HG03575 (cell line): ENCODE results near the gene FAU.

Experiments
- ATAC-seq: cut with Tn5 transposase; IDR thresholded peaks from one replicate; pipeline ENCODE4 v1.9.1; 2021; ENCODE audit not compliant: unreplicated experiment, insufficient number of reproducible peaks, low FRiP score; ENCODE audit errors: extremely low read depth

Gene FAU

DNA sequence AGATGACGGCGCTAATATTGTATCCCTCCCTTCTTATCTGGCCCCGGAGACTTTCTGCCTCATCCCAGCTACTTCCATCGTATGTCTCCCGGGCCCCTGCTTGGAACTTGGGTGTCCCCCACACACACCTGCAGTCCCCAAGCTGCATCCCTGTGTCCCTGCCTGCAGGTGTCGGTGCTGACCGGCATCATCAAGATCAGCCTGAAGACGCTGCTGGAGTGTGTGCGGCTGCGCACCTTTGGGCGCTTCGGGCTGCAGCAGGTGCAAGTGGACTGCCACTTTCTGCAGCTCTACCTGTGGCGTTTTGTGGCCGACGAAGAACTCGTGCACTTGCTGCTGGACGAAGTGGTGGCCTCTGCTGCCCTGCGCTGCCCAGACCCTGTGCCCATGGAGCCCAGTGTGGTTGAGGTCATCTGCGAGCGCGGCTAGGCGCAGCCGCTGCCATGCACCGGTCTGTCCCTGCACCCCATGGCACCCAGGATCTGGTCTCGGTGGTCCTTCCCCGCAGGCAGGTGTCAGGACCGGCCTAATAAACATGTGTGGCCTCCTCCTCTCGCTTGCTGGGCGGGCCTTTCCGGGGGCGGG lies 10.7 kb downstream of the FAU start:
- no peak for ATAC-seq

DNA sequence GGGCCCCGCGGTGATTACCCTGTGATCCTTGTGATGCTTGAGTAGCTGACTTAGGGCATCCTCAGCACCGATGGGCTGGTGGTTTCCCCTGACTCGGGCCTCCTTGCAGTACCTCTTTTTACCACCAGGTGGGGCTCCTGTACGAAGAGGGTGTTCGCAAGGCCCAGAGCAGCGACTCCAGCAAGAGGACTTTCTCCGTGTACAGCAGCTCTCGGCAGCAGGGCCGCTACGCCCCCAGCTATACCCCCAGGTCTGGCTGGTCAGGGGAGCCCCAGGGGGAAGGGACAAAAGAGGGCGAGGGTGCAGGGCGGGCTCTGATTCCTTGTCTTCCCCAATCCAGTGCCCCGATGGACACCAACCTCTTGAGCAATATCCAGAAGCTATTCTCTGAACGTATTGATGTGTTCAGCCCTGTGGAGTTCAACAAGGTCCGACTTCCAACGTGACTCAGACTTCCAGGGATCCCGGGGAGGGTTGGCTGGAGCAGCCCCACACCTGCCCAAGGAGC lies 11.5 kb downstream of the FAU start:
- ATAC-seq: no peak

DNA sequence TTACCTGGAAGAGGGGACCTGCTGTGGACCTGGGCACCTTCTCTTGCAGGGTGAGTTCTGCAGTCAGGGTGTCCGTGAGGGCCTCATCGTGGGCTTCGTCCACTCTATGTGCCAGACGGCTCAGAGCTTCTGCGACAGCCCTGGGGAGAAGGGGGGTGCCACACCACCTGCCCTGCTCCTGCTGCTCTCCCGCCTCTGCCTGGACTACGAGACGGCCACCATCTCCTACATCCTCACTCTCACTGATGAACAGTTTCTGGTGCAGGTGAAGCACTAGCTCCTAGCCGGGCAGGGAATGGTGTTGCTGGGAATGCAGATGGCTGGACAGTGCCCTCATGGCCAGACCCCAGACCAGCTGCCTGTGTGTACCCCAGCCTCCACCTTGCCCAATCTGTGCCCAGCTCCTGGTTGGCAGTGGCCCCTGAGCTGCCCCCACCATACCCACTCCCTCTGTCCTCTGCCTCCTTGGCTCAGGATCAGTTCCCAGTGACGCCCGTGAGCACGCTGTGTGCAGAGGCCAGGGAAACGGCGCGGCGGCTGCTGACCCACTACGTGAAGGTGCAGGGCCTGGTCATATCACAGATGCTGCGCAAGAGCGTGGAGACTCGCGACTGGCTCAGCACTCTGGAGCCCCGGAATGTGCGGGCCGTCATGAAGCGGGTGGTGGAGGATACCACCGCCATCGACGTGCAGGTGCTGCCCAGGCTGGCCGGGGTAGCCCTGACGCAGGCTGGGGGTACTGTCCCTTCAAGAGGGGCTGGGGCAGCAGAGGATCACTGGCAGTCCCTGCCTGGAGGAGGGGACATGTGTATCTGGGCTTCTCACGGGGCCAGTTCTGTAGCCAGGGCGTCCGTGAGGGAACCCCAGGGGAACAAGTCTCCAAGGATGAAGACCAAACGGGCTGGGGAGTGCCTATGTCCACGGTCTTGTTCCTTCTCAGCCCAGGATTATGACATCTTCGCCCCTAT lies 12.4 kb downstream of the FAU start:
- no peak for ATAC-seq

DNA sequence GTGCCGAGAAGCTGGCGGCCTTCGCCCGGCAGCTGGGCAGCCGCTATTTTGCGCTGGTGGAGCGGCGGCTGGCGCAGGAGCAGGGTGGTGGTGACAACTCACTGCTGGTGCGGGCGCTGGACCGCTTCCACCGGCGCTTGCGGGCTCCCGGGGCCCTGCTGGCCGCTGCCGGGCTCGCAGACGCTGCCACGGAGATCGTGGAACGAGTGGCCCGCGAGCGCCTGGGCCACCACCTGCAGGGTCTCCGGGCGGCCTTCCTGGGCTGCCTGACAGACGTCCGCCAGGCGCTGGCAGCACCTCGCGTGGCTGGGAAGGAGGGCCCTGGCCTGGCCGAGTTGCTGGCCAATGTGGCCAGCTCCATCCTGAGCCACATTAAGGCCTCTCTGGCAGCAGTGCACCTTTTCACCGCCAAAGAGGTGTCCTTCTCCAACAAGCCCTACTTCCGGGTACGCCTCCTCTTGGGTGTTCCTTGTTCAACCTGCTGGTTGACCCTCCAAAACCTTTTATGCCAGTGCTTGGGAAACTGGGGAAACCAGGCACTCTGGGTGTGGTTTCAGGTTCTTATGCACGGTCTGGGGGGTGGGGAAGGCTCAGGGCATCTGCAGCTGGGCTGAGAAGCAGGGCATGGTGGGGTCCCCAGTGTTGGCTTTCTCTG lies 13.3 kb downstream of the FAU start:
- ATAC-seq: no peak

DNA sequence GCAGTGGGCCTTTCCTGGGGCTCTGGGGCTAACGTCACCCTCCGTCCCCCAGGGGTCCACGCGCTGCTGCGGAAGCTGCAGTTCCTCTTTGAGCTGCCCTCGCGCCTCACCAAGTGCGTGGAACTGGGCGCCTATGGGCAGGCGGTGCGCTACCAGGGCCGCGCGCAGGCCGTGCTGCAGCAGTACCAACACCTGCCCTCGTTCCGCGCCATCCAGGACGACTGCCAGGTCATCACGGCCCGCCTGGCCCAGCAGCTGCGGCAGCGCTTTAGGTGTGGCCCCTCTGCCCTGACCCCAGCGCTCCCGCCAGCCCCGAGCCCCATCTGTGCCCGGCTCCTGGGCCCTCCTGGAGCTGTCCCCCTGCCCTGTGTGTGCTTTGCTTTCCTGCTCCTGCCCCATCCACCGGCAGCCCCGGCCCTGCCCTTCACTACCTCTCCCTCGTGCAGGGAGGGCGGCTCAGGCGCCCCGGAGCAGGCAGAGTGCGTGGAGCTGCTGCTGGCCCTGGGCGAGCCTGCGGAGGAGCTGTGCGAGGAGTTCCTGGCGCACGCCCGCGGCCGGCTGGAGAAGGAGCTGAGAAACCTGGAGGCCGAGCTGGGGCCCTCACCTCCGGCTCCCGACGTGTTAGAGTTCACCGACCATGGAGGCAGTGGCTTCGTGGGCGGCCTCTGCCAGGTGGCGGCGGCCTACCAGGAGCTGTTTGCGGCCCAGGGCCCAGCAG lies 14.0 kb downstream of the FAU start:
- no peak for ATAC-seq

DNA sequence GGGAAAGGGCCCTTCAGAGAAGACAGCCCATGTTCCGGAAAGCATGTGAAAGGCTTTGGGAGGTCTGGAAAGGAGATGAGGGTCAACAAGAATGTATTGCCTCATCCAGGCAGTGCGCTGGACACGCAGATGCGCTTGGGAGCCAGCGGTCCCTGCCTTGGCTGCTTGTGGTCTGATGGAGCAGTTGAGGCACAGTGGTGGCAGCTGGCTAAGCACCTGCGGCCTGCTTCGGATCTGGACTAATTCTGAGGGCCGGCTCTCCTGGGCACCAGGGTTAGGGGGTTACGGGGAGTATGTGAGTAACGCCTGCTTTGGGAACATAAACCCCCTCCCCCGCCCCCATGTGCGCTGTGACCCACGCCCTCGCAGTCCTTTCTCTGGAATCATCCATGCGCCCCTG lies 14.9 kb downstream of the FAU start:
- no peak for ATAC-seq

DNA sequence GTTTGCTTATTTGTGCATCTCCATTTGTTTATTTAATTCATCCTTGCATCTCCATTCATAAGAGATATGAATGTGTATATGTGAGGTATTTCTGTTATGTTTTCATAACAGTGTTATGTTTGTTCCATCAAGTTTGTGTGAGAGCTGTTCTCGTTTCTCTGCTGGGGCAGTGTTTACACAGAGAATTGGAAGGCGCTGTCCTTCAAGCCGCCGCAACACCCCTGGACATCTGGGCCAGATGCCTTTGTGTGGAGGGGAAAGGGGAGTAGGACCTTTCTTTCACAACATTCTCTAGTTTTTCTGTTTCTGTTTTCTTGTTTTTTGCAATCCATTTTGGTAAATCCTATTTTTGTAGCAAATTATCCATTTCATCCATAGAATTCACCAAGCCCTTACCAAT lies 17.3 kb downstream of the FAU start:
- ATAC-seq: no peak

DNA sequence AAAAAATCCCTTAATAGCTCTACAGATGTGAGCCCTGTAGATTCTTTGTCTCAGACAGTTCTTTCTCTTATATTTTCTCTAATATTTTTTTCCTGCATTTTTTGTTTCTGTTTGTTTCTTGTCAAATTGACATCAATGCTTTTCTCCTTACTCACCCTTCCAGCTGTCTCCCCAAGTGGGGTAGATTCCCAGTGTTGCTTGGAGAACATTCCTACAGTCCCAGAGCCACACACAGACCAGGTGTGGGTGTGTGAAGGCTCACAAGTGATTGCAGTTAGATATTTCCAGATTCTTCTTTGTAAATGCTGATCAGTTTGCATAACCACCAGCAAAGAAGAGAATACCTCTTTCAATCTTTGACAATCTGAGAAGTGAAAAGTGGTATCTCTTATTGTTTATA lies 18.5 kb downstream of the FAU start:
- ATAC-seq: no peak

DNA sequence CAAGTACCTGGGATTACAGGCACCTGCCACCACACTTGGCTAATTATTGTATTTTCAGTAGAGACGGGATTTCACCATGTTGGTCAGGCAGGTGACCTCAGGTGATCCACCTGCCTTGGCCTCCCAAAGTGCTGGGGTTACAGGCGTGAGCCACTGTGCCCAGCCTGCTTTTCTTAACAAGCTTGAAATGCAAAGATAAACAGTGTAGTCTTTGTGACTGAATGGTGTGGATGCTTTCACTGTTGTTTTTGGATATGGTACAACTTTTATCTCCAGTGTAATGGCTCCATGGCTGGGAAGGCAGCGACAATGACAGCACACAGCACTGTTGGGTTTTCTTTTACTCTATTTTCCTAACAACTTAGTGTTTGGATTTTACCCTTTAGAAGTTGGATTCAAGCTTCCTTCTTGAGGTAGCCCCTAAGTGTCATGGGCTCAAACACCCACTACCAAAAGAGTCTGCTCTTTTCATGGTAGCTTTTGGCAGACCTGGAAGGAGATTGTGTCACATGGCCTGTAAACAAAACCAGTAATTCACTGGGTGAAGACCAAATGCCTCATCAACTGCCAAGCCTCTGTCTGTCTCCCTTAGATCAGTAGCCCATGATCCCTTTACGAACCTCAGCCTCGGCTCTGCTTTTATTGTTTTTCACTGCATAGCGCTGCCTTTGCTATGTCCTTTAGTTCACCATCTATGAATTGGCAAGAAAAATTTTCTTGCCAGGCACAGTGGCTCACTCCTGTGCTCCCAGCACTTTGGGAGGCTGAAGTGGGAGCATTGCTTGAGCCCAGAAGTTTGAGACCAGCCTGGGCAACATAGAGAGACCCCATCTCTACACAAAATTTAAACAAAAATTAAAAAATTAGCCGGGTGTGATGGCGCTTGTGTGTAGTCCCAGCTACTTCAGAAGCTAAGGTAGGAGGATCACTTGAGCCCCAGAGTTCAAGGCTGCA lies 19.5 kb downstream of the FAU start:
- no peak for ATAC-seq

DNA sequence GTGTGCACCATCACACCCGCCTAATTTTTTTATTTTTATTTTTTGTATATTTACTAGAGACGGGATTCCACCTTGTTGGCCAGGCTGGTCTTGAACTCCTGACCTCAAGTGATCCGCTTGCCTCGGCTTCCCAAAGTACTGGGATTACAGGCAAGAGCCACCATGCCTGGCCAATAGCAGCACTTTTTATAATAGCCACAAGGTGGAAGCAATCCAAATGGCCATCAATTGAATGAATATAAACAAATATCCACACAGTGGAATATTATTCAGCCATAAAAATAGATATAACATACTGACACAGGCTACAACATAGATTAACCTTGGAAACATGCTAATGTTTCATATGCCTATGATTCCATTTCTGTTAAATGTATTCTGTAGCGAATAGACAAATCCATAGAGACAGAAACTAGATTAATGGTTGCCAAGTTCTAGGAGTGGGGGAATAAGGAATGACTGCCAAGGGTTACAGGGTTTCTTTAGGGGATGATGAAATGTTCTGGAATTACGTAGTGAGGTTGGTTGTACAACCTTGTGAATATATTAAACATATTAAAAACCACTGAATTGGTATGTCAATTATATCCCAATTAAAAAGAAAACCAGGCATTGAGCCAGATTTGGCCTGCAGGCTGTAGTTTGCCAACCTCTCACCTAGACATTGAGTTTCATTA lies 21.1 kb downstream of the FAU start:
- ATAC-seq: no peak

DNA sequence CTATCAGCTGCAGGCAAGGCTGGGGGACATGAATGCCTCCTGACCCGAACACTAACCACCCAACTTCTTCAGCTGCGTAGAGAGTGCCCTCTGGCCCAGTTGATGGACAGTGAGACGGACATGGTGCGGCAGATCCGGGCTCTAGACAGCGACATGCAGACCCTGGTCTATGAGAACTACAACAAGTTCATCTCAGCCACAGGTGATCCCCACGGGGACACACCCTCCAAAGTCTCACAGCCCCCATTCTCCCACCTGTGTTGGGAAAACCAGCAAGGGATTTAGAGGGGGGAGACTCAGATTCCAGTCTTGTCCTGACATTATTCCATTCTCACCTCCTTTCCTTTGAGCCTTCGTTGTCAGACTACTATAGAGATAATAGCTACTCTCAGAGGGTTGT lies 25.0 kb downstream of the FAU start:
- no peak for ATAC-seq

DNA sequence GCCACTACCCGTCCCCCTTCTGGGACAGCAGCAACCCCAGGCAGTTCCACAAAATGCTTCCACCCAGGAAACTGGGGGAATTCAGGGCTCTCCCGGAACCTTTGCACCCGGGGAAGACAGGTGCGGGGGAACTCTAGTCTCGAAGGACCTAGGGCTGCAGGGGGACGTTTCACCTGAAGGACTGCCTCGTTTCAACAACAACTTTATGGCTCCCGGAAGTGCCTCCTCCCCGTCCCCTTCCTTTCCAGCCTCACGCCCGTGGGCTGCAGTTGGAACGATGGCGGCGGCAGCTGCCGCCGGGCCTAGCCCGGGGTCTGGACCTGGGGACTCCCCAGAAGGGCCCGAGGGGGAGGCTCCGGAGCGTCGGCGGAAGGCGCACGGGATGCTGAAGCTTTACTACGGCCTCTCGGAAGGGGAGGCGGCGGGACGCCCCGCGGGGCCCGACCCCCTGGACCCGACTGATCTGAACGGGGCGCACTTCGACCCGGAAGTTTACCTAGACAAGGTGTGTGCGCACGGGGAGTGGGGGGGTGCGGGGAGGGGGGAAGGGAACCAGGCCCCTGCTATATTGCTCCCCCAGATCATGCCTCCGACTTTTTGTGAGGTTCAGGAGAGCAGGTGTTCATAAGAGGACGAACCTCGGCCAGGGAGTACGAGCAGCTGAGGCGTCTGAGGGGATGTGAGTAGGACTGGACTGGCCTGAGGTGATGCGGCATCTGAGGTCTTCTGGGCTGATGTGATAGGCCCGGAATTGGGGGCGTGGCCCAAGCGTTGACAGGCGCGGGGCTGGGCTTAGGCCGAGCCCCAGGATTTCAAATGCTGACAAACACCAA lies 25.7 kb downstream of the FAU start, which contains the start of gene VPS51:
Gene VPS51 (plus strand): TSS at position 241 of the 833 bp plus-strand sequence. CDS start 37 bp downstream, at position 278.
- no peak for ATAC-seq

DNA sequence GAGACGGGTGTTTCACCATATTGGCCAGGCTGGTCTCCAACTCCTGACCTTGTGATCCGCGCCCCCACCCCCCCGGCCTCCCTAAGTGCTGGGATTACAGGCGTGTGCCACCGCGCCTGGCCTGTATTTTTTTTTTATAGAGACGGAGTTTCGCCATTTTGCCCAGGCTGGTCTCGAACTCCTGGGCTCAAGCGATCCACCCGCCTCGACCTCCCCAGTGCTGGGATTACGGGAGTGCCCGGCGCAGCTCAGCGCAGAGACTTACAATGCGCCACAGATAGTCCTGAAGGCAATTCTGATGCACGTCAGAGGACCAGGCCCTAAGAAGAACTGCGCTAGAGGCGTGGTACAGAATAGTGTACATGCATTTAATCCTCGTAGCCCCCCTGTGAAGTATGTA lies 26.5 kb downstream of the FAU start:
- ATAC-seq: no peak

DNA sequence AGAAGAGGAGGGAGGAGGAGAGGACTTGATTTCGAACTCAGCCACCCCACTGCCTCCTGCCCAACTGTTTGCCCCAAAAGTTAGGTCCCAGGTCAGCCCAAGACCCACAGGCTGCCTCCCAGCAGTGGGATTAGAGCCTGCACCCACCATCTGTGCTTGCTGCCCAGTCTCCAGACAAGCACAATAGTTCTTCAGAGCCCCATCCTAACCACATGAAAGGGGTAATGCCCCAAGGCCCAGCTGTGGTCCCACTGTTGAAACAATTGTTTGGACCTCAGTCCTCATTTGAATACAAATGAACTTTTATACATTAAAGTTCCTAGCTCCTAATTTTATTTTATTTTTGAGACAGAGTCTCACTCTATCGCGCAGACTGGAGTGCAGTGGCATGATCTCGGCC lies 31.3 kb downstream of the FAU start:
- no peak for ATAC-seq

DNA sequence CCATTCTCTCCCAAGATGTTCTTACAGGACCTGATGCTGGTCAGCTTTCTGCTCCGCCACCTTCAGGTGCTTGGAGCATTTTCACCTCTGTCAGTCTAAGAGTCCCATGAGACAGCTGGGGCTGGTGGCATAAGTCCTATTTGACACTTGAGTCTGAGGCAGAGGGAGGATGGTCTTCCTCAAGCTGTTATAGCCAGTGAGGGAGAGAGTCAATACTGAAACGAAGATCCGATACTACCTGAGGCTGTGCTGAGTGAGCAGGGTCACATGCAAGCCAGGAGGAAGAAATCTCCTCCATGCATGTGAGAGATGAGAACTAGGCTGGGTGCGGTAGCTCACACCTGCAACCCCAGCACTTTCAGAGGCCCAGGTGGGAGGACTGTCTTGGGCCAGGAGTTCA lies 32.3 kb downstream of the FAU start:
- ATAC-seq: no peak

DNA sequence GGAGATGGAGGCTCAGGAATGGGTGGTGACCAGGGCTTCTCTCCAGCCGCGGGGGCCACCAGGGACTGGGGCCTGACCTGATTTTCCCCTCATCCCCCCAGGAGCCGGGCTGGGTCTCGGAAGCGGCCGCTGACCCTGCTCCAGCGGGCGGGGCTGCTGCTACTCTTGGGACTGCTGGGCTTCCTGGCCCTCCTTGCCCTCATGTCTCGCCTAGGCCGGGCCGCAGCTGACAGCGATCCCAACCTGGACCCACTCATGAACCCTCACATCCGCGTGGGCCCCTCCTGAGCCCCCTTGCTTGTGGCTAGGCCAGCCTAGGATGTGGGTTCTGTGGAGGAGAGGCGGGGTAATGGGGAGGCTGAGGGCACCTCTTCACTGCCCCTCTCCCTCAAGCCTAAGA lies 34.1 kb downstream of the FAU start:
- no peak for ATAC-seq

DNA sequence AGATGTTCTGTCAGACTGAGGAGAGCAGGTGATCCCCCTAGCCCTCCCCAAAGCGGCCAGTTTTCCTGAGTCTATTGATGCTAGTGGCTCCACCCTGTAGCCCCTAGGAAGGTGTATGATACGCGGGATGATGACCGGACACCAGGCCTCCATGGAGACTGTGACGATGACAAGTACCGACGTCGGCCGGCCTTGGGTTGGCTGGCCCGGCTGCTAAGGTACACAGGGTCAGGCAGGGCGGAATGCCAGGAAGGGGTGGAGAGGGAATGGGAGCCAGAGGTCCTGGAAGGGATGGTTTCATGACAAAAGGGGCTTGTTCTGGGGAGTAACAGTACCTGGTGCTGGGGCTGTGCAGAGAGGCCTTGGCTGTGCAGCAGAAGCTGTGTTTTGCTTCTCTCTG lies 34.7 kb downstream of the FAU start:
- no peak for ATAC-seq
